AG04450 (cell line): ENCODE data around the gene ORC5. TPM values are rescaled to one million over a fixed set of nuclear protein-coding genes. Genes with fewer than 3 reads are reported as not detected.

Source experiments
- CTCF ChIA-PET: fragments of 300-600, 350-600 bp; formaldehyde crosslinking; extraction: SDS; loops from one replicate; lab custom pipeline; 2022; ENCODE audit warnings: antibody characterized with exemption, inconsistent platforms; lab: Charles Lee
- POLR2A ChIA-PET: fragments of 350-600 bp; formaldehyde crosslinking; extraction: SDS; loops from one replicate; lab custom pipeline; 2021; ENCODE audit warnings: antibody characterized with exemption, inconsistent platforms; lab: Yijun Ruan, JAX
- DNase-seq: peaks from one replicate; pipeline ENCODE4 v3.0.0-alpha.2; 2011; ENCODE audit warnings: low read depth, low spot score
- H3K27ac ChIP-seq: one replicate; pipeline ENCODE4 v1.5.1; 2012; ENCODE audit warnings: low read depth, low read length, control low read depth
- H3K27me3 ChIP-seq: one replicate; pipeline ENCODE4 v1.6.0; 2012; ENCODE audit warnings: low read length; ENCODE audit not compliant: control insufficient read depth, insufficient read depth
- H3K4me3 ChIP-seq: 2 replicates; pipeline ENCODE4 v1.5.1; 2011; ENCODE audit warnings: mild to moderate bottlenecking, low read depth, low read length, control low read depth
- H3K9me3 ChIP-seq: 2 replicates; pipeline ENCODE4 v1.5.1; 2012; ENCODE audit warnings: low read length; ENCODE audit not compliant: control insufficient read depth, insufficient read depth
- CTCF ChIP-seq: IDR thresholded peaks from 2 replicates; pipeline ENCODE4 v1.5.1; 2011; ENCODE audit warnings: low read depth, low read length, control low read depth, inconsistent platforms
- polyA plus RNA-seq: library from polyadenylated mRNA; depleted of rRNA; stranded (reverse); fragments of >200 nt; gene quantifications from 2 replicates; pipeline ENCODE4 v1.2.3, GENCODE V29; 2011

Gene ORC5
- polyA plus RNA-seq, 1 experiment: 8.5 TPM

GRCh38 chr7:104149822-104150221 is 58.0 kb downstream of the ORC5 start:
- ChIA-PET CTCF (interaction anchor here (0.9 to 1.8 kb wide), 3 partner anchors 10 to 626 kb away, joined by 3 to 7 read pairs (median 3); no protein-coding TSS in a partner anchor), POLR2A (no interaction called here)
- no peak for TF ChIP-seq CTCF
- no peaks in the 10 kb centered on the region for H3K9me3 ChIP-seq
- H3K27ac ChIP-seq: no peak overlapping the region
- no peak overlapping the region for H3K4me3 ChIP-seq
- no peak for DNase-seq
- H3K27me3 ChIP-seq: no peaks in the 10 kb centered on the region

GRCh38 chr7:104142147-104142546 is 65.7 kb downstream of the ORC5 start:
- H3K27ac ChIP-seq: no peak overlapping the region
- DNase-seq: no peak
- H3K4me3 ChIP-seq: no peak overlapping the region
- H3K9me3 ChIP-seq: no peaks in the 10 kb centered on the region
- ChIA-PET POLR2A (no interaction called here), CTCF (interaction anchor here (0.6 to 1.0 kb wide), 2 partner anchors 156 to 568 kb away, joined by 3 to 4 read pairs; no protein-coding TSS in a partner anchor)
- no peak for TF ChIP-seq CTCF
- no peaks in the 10 kb centered on the region for H3K27me3 ChIP-seq

DNA sequence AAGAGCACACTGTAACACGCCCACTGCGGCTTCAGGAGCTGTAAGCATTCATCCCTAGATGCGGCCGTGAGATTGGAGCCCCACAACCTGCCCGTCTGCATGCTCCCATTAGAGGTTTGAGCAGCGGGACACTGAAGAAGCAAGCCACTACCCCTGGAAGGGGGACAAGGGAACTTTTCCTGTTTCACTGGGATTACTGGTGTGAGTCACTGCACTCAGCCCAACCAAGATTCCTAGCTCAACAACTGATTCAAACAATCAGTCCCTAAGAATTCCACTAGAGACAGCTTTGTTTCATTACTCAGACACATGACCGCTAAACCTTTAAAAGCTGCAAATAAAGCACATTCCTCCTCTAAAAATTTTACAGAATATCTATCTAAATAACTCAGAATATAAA is 69.8 kb downstream of the ORC5 start:
- H3K9me3 ChIP-seq: no peaks in the 10 kb centered on the region
- no peak overlapping the region for H3K27ac ChIP-seq
- H3K27me3 ChIP-seq: no peaks in the 10 kb centered on the region
- no peak overlapping the region for H3K4me3 ChIP-seq
- DNase-seq: peak; percentile 29
- no peak for TF ChIP-seq CTCF
- CTCF ChIA-PET: interaction anchor here (0.9 to 1.8 kb wide), 4 partner anchors 12 to 563 kb away, joined by 3 to 6 read pairs (median 4); no protein-coding TSS in a partner anchor
- POLR2A ChIA-PET: interaction anchor here (1.0 kb wide), 1 partner anchor 825 kb away, joined by 5 read pairs; no protein-coding TSS in a partner anchor

DNA sequence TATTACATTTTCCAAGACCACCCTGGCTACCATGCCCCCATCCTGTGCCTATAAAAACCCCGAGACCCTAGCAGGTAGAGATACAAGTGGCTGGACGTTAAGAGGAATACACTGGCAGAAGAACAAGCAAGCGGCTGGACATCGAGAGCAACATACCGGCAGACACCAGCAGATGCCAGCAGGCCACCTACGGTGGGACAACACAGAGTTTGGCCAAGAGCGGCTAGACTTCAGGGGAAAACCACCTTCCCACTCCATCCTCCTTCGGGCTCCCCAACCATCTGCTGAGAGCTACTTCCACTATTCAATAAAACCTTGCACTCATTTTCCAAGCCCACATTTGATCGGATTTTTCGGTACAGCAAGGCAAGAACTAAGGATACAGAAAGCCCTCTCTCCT is 70.3 kb downstream of the ORC5 start:
- no peak overlapping the region for H3K27ac ChIP-seq
- no peak for DNase-seq
- H3K4me3 ChIP-seq: no peak overlapping the region
- H3K27me3 ChIP-seq: no peaks in the 10 kb centered on the region
- CTCF ChIA-PET: interaction anchor here (0.9 to 1.8 kb wide), 4 partner anchors 11 to 562 kb away, joined by 3 to 6 read pairs (median 4); no protein-coding TSS in a partner anchor
- POLR2A ChIA-PET: interaction anchor here (1.0 kb wide), 1 partner anchor 824 kb away, joined by 5 read pairs; no protein-coding TSS in a partner anchor
- no peaks in the 10 kb centered on the region for H3K9me3 ChIP-seq
- no peak for TF ChIP-seq CTCF

GRCh38 chr7:104136981-104137380 is 70.8 kb downstream of the ORC5 start:
- H3K9me3 ChIP-seq: no peaks in the 10 kb centered on the region
- no peak overlapping the region for H3K4me3 ChIP-seq
- TF ChIP-seq CTCF: no peak
- DNase-seq: no peak
- ChIA-PET CTCF (interaction anchor here (0.6 to 0.7 kb wide), 2 partner anchors 19 to 25 kb away, joined by 3 read pairs; no protein-coding TSS in a partner anchor), POLR2A (no interaction called here)
- no peaks in the 10 kb centered on the region for H3K27me3 ChIP-seq
- no peak overlapping the region for H3K27ac ChIP-seq
